Measurements from ENCODE around the gene SLC4A1. TPM values are rescaled to one million over a fixed set of nuclear protein-coding genes. Genes with fewer than 3 reads are reported as not detected.
A peak's percentile ranks its signal among the peaks of the same experiment; 100 is the strongest.

Gene SLC4A1
- total and polyA plus RNA-seq, 2 experiments from 2014 or later, result not detected

DNA sequence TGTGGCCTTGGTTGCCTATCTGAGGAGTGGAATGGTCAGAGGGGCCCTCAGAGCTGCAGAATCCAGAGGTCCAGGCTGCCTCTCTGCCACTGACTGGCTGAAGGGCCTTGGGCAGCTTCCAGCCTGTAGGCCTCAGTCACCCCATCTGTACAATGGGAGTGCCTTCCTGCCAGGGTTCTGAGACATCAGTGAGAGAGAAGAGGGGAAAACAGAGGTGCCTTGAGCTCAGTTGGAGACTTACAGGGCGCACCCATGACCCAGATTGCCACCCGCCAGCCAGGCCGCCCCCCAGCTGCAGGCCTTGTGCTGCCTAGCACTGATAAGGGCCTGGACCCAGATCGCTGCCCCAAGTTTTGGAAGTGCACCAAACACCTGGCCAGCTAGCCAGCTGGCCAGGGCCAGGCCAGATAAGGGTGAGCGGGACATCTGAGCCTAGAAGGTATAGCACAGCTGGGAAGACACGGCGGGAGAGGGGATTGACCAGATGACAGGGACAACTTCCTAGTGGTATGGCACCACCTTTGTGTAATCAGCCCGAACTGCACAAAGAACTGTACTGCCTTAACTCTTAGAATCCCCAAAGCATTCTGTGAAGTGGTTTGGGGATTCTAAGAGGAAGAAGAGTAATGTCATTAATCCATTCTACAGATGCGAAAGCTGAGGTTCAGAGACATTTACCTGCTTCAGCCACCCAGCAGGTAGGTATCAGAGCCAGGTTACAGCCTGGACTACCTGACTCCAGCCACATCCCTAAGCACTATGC lies 1.4 kb downstream of the SLC4A1 start:
- DNase-seq, result peak; percentile 12
- Histone ChIP-seq H3K36me3 (ENCODE audit: low read depth) (no peaks in the 10 kb centered on the region), H3K27me3 (replicated peaks; ENCODE audit: insufficient read depth) (no peaks in the 10 kb centered on the region), H3K79me2 (ENCODE audit: insufficient read depth) (no peaks in the 10 kb centered on the region), H3F3A (ENCODE audit: insufficient read depth) (no peaks in the 10 kb centered on the region), H3K27ac (no peak overlapping the region), H2AFZ (no peak overlapping the region), H3K9ac (no peak overlapping the region), H3K4me1 (ENCODE audit: insufficient read depth) (no peaks in the 10 kb centered on the region), H3K4me3 (no peak overlapping the region), H4K20me1 (ENCODE audit: insufficient read depth) (no peaks in the 10 kb centered on the region), H3K9me2 (ENCODE audit: insufficient read depth) (no peaks in the 10 kb centered on the region), H3K4me2 (ENCODE audit: unreplicated experiment) (no peak overlapping the region), H3K9me3 (ENCODE audit: low read depth) (no peaks in the 10 kb centered on the region)
- in situ Hi-C loops (cut with MboI), result no loop called here
- TF ChIP-seq EZH2phosphoT487 (IDR thresholded peaks at IDR 0.05; ENCODE audit: insufficient read depth, low read depth) (no peak), EZH2 (IDR thresholded peaks at IDR 0.05; ENCODE audit: insufficient read depth, poor library complexity, severe bottlenecking) (no peak)
- WGBS, 2 experiments (ENCODE audit: low coverage in 1 of 2, low lambda C conversion rate in 2 of 2, missing lambda C conversion rate in 2 of 2), result 75% methylated on average over 9 of the region's 9 CpGs

DNA sequence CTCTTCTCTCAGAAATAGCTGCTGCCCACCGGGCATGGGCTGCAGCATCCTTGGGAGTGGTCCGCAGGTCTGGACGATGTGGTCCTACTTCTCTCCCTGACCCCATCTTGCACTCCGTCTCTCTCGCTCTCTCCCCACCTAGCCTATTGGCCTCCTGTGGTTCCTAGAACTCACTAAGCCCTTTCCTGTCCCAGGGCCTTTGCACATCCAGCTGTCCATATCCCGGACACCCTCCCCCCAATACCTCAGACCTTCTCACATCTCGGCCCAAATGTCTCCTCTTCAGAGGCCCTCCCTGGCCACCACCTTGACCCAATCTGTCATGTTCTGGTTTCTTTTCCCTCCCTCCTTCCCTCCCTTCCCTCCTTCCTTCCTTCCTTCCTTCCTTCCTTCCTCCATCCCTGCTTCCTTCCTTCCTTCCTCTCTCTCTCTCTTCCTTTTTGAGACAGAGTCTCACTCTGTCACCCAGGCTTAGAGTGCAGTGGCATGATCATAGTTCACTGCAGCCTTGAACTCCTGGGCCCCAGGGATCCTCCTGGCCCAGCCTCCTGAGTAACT lies 4.5 kb downstream of the SLC4A1 start:
- no peak for DNase-seq
- Histone ChIP-seq H3K4me1 (ENCODE audit: insufficient read depth) (no peaks in the 10 kb centered on the region), H3F3A (ENCODE audit: insufficient read depth) (no peaks in the 10 kb centered on the region), H3K9me3 (ENCODE audit: low read depth) (no peaks in the 10 kb centered on the region), H3K27me3 (replicated peaks; ENCODE audit: insufficient read depth) (no peaks in the 10 kb centered on the region), H4K20me1 (ENCODE audit: insufficient read depth) (no peaks in the 10 kb centered on the region), H3K4me2 (ENCODE audit: unreplicated experiment) (no peak overlapping the region), H3K27ac (no peak overlapping the region), H3K36me3 (ENCODE audit: low read depth) (no peaks in the 10 kb centered on the region), H2AFZ (no peak overlapping the region), H3K4me3 (no peak overlapping the region), H3K9ac (no peak overlapping the region), H3K9me2 (ENCODE audit: insufficient read depth) (no peaks in the 10 kb centered on the region), H3K79me2 (ENCODE audit: insufficient read depth) (no peaks in the 10 kb centered on the region)
- in situ Hi-C loops (cut with MboI), result no loop called here
- WGBS, 2 experiments (ENCODE audit: low coverage in 1 of 2, low lambda C conversion rate in 2 of 2, missing lambda C conversion rate in 2 of 2), result 67 to 75% methylated on average over 7 of the region's 7 CpGs
- no peak for TF ChIP-seq EZH2 (IDR thresholded peaks at IDR 0.05; ENCODE audit: insufficient read depth, poor library complexity, severe bottlenecking)
- no peak for TF ChIP-seq EZH2phosphoT487 (IDR thresholded peaks at IDR 0.05; ENCODE audit: insufficient read depth, low read depth)

GRCh38 chr17:44262654-44263225 lies 5.2 kb downstream of the SLC4A1 start:
- Histone ChIP-seq H4K20me1 (ENCODE audit: insufficient read depth) (no peaks in the 10 kb centered on the region), H3K79me2 (ENCODE audit: insufficient read depth) (no peaks in the 10 kb centered on the region), H3K27me3 (replicated peaks; ENCODE audit: insufficient read depth) (no peaks in the 10 kb centered on the region), H3K4me1 (ENCODE audit: insufficient read depth) (no peaks in the 10 kb centered on the region), H3K9me3 (ENCODE audit: low read depth) (no peaks in the 10 kb centered on the region), H3K4me3 (no peak overlapping the region), H3K9ac (no peak overlapping the region), H3K27ac (no peak overlapping the region), H3K36me3 (ENCODE audit: low read depth) (no peaks in the 10 kb centered on the region), H2AFZ (no peak overlapping the region), H3K9me2 (ENCODE audit: insufficient read depth) (no peaks in the 10 kb centered on the region), H3F3A (ENCODE audit: insufficient read depth) (no peaks in the 10 kb centered on the region), H3K4me2 (ENCODE audit: unreplicated experiment) (no peak overlapping the region)
- DNase-seq, result no peak
- no peak for TF ChIP-seq EZH2 (IDR thresholded peaks at IDR 0.05; ENCODE audit: insufficient read depth, poor library complexity, severe bottlenecking)
- no peak for TF ChIP-seq EZH2phosphoT487 (IDR thresholded peaks at IDR 0.05; ENCODE audit: insufficient read depth, low read depth)
- 45 to 50% methylated on average over 11 of the region's 11 CpGs for WGBS, 2 experiments (ENCODE audit: low coverage in 1 of 2, low lambda C conversion rate in 2 of 2, missing lambda C conversion rate in 2 of 2)
- in situ Hi-C loops (cut with MboI), result no loop called here

DNA sequence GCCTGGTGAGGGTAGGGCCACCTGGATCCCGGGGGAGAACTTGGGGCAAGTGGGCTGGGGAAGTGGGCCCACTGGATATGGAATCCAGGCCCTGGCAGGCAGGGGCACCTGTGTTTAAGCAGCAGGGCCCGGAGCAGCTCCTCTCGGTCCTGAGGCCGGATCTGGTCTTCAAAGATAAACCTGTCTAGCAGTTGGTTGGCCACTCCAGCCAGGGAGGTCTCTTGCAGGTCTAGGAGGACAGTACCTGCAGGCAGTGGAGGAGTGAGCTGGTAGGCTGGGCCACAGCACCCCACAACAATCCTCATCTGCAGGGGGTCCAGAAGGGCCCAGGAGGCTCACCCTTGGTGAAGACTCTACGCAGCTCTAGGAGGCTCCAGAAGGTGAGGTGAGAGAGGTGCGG lies 7.6 kb downstream of the SLC4A1 start:
- Histone ChIP-seq H3F3A (ENCODE audit: insufficient read depth) (no peaks in the 10 kb centered on the region), H3K9me3 (ENCODE audit: low read depth) (no peaks in the 10 kb centered on the region), H3K79me2 (ENCODE audit: insufficient read depth) (no peaks in the 10 kb centered on the region), H3K9me2 (ENCODE audit: insufficient read depth) (no peaks in the 10 kb centered on the region), H3K9ac (no peak overlapping the region), H3K4me3 (no peak overlapping the region), H3K4me1 (ENCODE audit: insufficient read depth) (no peaks in the 10 kb centered on the region), H3K27ac (no peak overlapping the region), H3K27me3 (replicated peaks; ENCODE audit: insufficient read depth) (peaks cover 7% of the 10 kb centered on the region; the same call in 1 of the 2 replicates), H4K20me1 (ENCODE audit: insufficient read depth) (no peaks in the 10 kb centered on the region), H3K36me3 (ENCODE audit: low read depth) (no peaks in the 10 kb centered on the region), H3K4me2 (ENCODE audit: unreplicated experiment) (no peak overlapping the region), H2AFZ (no peak overlapping the region)
- DNase-seq, result no peak
- no peak for TF ChIP-seq EZH2 (IDR thresholded peaks at IDR 0.05; ENCODE audit: insufficient read depth, poor library complexity, severe bottlenecking)
- in situ Hi-C loops (cut with MboI), result no loop called here
- WGBS, 2 experiments (ENCODE audit: low coverage in 1 of 2, low lambda C conversion rate in 2 of 2, missing lambda C conversion rate in 2 of 2), result 73 to 82% methylated on average over 5 to 6 of the region's 6 CpGs
